GM18951 (cell line): ENCODE data around the gene STAT3.

ENCODE experiments used
- POLR2A ChIP-seq: IDR thresholded peaks from 4 replicates; pipeline ENCODE4 v1.6.1; 2011; ENCODE audit warnings: mild to moderate bottlenecking; ENCODE audit not compliant: insufficient read length, insufficient read depth; ENCODE audit errors: extremely low read depth
- in situ Hi-C: fragments of 300-500 bp; cut with MboI; formaldehyde crosslinking; loops from one replicate; pipeline ENCODE4 v1.12.0; 2022; ENCODE audit warnings: low sequenced_read_pairs, mixed read lengths, inconsistent platforms; ENCODE audit not compliant: unreplicated experiment

The STAT3 gene

GRCh38 chr17:42414704-42415409 is 26.6 kb upstream of the STAT3 start:
- peak; percentile 22 for TF ChIP-seq POLR2A
- in situ Hi-C loops = no loop called here

DNA sequence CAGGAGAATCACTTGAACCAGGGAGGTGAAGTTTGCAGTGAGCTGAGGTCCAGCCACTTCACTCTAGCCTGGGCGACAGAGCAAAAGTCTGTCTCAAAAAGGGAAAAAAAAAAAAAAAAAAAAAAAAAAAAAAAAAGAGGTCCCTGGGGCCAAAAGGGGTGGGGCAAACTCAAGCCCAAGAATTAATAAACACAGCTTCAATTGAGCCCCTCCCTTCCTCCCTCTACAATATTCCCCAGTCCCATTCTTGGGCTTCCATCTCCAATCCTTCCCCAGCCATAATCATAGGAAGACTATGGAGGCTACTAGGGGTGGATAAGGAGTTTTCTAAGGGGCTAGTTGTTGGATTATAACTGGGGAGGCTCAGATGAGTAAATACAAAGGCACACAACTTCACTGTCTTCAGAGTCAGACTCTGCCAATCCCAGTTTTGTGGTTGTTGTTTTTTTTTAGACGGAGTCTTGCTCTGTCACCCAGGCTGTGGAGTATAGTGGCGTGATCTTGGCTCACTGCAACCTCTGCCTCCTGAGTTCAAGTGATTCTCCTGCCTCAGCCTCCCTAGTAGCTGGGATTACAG is 25.3 kb upstream of the STAT3 start:
- in situ Hi-C loops = no loop called here
- no peak for TF ChIP-seq POLR2A

GRCh38 chr17:42411905-42412679 is 23.9 kb upstream of the STAT3 start:
- no peak for TF ChIP-seq POLR2A
- in situ Hi-C loops = no loop called here

DNA sequence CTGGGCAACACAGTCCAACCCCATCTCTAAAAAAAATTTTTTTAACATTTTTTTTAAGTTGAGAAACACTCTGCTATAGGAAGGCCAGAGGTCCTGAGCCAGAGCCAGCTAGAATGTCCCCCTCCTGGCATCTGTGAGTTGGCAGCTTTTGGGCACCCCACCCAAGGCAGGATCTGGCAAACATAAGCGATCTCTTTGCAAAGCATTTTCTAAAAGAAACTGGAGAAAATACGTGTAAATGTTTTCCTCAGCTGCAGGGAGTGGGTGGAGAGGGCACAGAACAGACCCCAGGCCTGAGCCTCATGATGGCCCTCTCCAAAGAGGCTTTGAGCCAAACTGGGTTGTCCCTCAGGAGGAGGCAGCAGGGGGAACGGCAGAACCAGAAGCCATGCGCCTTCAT is 23.1 kb upstream of the STAT3 start:
- in situ Hi-C loops = no loop called here
- no peak for TF ChIP-seq POLR2A

GRCh38 chr17:42410319-42410685 is 22.1 kb upstream of the STAT3 start:
- TF ChIP-seq POLR2A = no peak
- in situ Hi-C loops = no loop called here

- TF ChIP-seq POLR2A = no peak
- in situ Hi-C loops = loop anchor here (10.0 kb wide), 1 partner anchor 445 kb away; the partner anchor contains the start of gene CNP
Measured at GRCh38 chr17:42409523-42410318, 21.5 kb upstream of the STAT3 start.

DNA sequence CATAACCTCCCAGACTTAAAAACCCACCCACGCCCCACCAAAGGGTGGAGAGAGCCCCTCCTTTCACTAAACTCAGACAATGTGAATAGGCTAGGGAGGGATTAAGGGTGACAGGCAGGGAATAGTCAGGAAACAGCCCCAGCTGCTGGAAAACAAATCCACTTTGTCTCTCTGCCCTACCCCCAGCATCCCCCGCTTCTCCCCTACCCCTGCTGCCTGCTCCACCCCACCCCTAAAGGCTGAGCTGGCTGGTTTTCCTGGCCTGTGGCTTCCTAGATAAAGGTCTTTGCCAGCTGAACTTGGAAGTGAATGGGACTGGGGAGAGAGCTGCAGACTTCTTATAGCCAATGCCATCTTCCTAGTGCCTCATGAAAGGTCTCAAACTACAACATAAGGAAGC is 19.8 kb upstream of the STAT3 start:
- no peak for TF ChIP-seq POLR2A
- in situ Hi-C loops = loop anchor here (10.0 kb wide), 1 partner anchor 443 kb away; the partner anchor contains the start of gene CNP

GRCh38 chr17:42407289-42407836 is 19.1 kb upstream of the STAT3 start:
- in situ Hi-C loops = loop anchor here (10.0 kb wide), 1 partner anchor 443 kb away; the partner anchor contains the start of gene CNP
- TF ChIP-seq POLR2A = no peak

GRCh38 chr17:42406615-42407288 is 18.5 kb upstream of the STAT3 start:
- in situ Hi-C loops = loop anchor here (10.0 kb wide), 1 partner anchor 442 kb away; the partner anchor contains the start of gene CNP
- TF ChIP-seq POLR2A = no peak

- TF ChIP-seq POLR2A = no peak
- in situ Hi-C loops = loop anchor here (10.0 kb wide), 1 partner anchor 441 kb away; the partner anchor contains the start of gene CNP
Measured at GRCh38 chr17:42405963-42406495, 17.8 kb upstream of the STAT3 start.

GRCh38 chr17:42405076-42405475 is 16.8 kb upstream of the STAT3 start:
- in situ Hi-C loops = loop anchor here (10.0 kb wide), 1 partner anchor 440 kb away; the partner anchor contains the start of gene CNP
- TF ChIP-seq POLR2A = no peak
